HG03457 (cell line): ENCODE measurements around the gene PPAT.
"Not testable (repeated sequence)": the region's sequence is repeated elsewhere in the genome, so short reads cannot be mapped to it uniquely, and the experiment has no call there.

ENCODE experiments used
- ATAC-seq: cut with Tn5 transposase; IDR thresholded peaks from one replicate; pipeline ENCODE4 v1.9.1; 2021; ENCODE audit warnings: moderate number of reproducible peaks; ENCODE audit not compliant: unreplicated experiment

Gene PPAT

DNA sequence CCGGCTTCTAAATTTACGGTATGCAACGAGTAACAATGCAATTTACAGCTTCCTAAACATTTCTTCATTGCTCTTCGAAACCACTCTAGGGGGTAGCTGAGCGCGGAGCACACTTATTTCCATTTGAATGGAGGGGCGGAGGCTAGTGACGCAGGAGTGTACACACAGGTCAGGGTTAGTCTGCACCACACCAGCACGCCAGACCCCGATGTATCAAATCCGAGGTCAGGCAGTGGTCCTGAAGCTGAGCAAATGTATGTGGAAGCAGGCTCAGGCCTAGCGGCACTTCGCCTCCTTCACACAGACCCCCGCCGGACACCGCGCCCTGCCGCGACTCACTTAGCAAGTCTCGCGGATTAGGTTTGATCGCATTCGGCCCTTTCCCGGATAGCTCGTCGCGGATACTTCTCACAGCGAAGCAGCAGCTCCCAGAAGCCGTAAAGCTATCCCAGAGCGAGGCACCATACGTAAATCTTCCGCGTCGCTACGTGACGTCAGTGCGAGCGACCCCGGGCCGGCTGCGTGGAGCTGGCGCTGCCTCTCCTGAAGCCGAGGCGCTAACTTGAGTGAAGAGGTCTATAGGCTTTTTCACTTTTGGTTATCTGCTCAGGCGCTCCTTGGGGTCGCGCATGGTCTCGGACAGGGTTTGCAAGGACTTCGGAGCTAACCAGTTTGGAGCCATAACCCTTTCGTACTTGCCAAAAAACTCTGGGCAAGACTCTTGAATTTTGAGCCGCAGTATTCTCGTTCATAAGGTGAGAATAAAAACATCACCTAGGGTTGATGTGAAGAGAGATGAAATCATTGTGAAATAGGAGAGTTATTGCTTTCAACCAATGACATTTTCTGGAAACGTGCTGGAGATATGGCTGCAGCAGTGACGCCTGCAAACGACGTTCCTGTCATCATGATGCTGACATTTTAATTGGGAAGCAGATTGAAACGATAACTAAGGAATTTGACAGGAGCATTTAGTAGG is 48.1 kb downstream of the PPAT start, which contains the start of gene AASDH:
TSS of gene AASDH (minus strand) at position 469 of the 979 bp plus-strand sequence. CDS start 3,192 bp downstream, outside the sequence.
- ATAC-seq: peak; percentile 91

DNA sequence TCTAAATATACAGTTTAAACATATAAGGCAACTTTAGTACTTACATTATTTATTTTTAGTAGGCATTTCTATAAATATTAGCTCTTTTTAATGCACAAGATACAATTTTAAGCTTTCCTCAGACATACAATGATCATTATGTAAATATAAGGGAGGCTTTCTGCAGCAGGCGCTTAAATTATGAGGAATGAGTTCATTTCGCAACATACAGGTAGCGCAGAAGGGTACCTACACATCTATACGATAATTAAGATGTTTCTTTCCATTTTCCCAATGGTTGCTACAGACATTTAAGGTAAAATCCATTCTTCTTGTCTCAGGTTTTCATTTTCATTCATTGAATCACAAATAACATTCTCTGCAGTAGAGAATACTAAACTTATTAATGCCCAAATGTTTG is 49.3 kb downstream of the PPAT start:
- ATAC-seq: no peak

DNA sequence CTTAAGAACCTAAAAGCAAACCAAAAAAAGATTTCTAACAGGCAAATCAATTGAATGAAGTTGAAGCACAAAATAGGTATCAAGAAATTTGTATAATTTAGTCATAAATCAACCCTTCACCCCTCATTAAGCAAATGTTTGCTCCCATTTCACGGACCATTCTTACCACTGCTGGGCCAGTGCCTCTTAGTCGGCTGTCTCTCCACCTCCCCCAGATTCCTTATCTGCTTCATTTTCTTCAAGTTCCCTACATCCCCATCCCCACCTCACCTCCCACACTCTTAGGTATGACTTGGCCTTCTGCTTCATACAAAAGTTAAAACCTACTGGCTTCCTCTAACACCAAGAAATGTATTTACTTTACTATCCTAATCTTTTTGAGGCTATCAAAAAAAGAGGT is 60.0 kb downstream of the PPAT start:
- ATAC-seq: no peak

DNA sequence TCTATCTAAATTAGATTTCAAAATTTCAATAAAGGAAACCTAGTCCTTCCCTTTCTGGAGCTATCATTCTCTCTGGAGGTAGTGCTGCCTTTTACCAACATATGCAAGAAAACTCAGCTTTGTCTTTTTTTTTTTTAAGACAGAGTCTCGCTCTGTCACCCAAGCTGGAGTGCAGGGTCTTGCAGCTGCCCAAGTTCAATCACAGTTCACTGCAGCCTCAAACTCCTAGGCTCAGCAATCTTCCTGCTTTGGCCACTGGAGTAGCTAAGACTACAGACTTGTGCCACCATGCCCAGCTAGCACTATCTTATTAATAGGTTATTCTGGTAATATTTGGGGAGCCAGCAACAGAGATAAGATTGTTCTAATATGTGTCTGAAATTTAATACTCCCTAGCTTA is 60.5 kb downstream of the PPAT start:
- no peak for ATAC-seq

DNA sequence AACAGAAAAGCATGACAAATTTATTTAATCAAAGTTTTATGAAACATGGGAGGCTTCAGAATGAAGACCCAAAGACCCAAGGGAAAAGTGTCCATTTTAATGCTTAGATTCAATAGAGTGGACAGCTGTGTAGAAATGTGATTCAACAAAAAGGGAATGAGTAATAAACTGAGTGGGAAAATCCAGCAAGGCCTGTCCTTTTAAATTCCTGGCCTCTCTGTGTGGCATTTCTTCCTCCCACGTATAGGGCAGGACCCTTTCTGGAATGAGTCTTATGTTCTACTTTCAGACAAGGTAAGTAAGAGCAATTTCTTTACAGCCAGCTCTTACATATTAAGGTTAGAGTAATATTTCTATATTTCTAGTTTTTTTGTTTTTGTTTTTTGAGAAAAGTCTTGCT is 62.6 kb downstream of the PPAT start:
- ATAC-seq: no peak

DNA sequence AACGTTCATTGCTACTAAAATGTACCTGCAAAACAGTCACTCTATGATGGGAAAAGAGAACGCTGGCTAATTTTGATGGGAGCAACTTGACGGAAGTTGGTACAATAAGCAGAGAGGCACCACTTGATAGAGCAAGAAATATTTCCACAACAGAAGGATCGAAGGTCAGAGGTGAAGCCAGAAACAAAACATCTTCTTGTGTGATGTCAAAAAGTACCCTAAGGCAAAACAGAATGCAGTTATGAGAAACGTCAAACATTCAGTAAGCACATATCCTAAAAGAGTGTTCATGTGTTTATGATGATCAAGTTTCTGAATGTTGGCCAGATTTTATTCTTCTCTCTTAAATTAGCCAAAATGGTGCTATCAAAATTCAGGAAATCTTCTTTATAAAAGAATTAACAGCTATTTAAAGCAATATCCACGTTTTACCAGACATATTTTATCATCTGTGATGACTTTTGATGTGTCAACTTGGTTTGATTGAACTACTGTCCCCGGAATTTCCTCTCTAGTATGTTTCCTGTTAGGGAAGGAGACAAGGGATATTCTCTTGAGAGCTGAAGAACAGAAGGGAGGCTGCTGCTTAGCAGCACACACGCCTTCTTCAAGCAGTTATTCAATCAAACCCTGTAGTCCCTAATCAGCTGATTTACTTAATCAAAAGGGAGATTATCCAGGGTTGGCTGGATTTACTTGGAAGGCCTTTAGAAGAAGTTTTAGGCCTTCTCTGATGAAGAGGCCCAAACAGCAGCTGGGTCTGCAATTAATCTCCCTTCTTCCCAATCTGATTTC is 63.8 kb downstream of the PPAT start:
- no peak for ATAC-seq

DNA sequence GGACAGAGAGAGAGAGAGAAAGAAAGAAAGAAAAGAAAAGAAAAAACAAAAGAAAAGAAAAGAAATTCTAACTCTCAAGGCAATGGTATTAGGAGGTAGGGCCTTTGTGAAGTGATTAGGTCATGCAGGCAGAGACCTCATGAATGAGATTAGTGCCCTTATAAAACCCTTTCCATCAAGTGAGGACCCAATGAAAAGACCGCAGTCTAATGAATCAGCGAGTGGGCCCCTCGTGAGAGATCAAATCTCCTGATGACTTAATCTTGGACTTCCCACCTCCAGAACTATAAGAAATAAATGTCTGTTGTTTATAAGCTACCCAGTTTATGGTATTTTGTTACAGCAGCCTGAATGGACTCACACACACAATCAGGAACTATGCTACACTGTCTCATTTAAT is 65.0 kb downstream of the PPAT start:
- ATAC-seq: no peak

DNA sequence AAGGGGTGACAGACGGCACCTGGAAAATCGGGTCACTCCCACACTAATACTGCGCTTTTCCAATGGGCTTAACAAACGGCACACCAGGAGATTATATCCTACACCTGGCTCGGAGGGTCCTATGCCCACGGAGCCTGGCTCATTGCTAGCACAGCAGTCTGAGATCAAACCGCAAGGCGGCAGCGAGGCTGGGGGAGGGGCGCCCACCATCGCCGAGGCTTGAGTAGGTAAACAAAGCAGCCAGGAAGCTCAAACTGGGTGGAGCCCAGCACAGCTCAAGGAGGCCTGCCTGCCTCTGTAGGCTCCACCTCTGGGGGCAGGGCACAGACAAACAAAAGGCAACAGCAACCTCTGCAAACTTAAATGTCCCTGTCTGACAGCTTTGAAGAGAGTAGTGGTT is 72.4 kb downstream of the PPAT start:
- ATAC-seq: not testable (repeated sequence)

DNA sequence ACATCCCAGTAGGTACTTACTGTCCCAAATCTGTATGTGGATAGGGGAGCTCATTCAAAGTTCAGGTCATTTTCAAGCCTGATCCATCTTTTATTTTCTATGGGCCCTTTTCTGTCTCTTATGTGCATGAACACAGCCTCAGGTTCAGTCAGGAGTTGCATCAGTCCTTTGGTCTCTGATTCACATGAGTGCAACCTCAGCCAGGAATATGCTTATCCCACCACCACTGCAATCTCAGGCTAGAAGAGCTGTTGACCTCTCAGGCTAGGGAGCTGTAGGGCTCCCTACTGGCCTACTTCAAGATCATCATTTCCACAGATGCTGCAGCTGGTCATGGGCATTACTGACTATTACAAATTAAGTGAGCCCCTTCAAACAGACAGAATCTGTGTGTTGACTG is 75.3 kb downstream of the PPAT start:
- ATAC-seq: no peak

DNA sequence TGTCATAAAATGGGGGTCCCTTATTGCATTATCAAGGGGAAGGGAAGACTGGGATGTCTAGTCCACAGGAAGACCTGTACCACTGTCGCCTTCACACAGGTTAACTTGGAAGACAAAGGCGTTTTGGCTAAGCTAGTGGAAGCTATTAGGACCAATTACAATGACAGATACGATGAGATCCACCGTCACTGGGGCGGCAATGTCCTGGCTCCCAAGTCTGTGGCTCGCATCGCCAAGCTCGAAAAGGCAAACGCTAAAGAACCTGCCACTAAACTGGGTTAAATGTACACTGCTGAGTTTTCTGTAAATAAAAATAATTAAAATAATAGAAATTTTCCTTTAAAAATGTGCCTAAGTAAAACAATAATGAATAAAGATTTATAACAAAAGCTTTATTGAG is 78.8 kb downstream of the PPAT start:
- ATAC-seq: no peak

DNA sequence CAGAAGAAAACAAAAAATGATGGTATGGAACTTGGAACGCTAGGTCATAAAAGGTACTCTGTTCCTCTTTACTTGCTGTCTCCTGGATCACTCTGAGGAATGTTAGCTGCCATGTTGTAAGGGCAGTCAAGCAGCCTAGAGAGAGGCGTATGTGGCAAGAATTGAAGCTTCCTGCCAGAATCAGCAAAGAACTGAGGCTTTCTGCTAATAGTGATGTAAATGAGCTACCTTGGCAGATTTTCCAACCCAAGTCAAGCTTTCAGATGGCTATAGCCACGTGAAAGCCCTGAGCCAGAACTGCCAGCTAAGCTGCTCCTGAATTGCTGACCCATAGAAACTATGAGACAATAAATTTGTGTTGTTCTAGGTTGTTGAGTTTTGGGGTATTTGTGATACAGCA is 86.8 kb downstream of the PPAT start:
- no peak for ATAC-seq

DNA sequence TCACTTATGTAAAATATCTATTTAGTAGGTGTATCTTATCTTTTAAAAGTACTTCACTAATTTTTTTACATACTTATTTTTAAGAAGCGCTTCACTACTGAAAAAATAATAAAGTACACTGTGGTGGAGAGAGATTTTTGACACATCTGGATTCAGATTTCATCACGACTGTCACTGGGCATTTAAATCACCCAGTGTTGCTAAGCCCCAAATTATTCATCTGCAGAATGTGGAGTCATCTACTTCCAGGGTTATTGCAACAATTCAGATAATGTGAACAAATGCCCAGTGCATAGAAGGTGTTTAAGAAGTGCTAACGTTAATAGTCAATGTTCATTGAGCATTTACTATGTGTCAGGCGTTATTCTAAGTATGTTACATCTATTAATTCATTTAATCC is 90.0 kb downstream of the PPAT start:
- no peak for ATAC-seq
